PFSK-1 (cell line): ENCODE measurements around the gene NFAT5.

Source experiments
- POLR2AphosphoS5 ChIP-seq: IDR thresholded peaks from 2 replicates; pipeline ENCODE4 v1.6.1; 2012; ENCODE audit warnings: low read depth, mild to moderate bottlenecking, control low read depth, low read length, moderate library complexity
- SIN3A ChIP-seq: IDR thresholded peaks from 2 replicates; pipeline ENCODE4 v1.6.1; 2012; ENCODE audit warnings: mild to moderate bottlenecking, low read length, moderate library complexity, borderline replicate concordance; ENCODE audit not compliant: insufficient read depth
- TAF1 ChIP-seq: IDR thresholded peaks from 2 replicates; pipeline ENCODE4 v1.6.1; 2012; ENCODE audit warnings: low read length, control low read depth, borderline replicate concordance; ENCODE audit not compliant: insufficient read depth
- TF ChIP-seq, protein P1 (sequence below), 2 experiments: IDR thresholded peaks; 2 replicates each; pipeline versions ENCODE4 v1.6.1 to v1.8.0; 2011 to 2012; ENCODE audit warnings: low read depth in 2 of 2, low read length in 2 of 2, control low read depth in 1 of 2, inconsistent platforms in 1 of 2, mild to moderate bottlenecking in 1 of 2, moderate library complexity in 1 of 2; ENCODE audit not compliant: insufficient read depth in 1 of 2

DNA sequence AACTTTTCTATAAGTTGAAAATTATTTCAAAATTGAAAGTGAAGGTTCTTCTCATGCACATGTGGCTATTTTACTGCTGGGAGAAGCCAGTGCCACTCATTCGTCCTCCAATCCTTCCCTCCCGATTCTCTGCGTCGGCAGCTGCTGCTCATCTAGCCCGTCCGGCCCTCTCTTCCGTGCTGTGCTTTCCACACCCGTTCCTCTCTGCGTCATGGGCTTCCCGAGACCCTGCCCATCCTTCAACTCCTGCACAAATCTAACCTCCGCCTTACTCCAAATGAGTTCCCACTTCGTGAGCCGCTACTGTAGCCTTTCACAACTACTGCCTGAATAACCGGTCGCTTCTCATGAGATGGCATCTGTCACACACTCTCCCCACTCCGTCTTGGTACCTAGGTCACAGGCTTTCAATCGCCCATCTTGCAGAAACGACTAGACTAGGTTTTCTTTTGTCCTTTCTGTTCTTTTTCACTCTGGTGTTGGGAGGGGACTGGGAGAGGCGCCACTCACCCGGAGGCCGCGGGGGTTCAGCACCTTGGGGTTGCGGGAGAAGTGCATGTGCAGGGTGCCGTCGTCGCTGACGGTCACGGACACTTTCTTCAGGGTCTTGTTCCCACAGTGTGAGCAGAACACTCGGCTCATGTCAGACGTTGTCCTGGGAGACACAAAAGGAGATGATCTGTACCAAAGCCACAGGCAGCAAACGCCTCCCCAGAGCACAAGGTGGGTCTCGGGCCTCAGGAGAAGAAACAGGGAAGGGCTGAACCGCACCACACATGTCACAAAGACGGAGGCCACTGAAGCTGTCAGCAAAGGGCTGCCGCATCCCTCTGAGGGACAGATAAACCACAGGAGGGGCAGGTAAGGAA is 178.8 kb downstream of the NFAT5 start:
- TF ChIP-seq POLR2AphosphoS5 (no peak), TAF1 (no peak), SIN3A (no peak)
- TF ChIP-seq, protein P1, sequence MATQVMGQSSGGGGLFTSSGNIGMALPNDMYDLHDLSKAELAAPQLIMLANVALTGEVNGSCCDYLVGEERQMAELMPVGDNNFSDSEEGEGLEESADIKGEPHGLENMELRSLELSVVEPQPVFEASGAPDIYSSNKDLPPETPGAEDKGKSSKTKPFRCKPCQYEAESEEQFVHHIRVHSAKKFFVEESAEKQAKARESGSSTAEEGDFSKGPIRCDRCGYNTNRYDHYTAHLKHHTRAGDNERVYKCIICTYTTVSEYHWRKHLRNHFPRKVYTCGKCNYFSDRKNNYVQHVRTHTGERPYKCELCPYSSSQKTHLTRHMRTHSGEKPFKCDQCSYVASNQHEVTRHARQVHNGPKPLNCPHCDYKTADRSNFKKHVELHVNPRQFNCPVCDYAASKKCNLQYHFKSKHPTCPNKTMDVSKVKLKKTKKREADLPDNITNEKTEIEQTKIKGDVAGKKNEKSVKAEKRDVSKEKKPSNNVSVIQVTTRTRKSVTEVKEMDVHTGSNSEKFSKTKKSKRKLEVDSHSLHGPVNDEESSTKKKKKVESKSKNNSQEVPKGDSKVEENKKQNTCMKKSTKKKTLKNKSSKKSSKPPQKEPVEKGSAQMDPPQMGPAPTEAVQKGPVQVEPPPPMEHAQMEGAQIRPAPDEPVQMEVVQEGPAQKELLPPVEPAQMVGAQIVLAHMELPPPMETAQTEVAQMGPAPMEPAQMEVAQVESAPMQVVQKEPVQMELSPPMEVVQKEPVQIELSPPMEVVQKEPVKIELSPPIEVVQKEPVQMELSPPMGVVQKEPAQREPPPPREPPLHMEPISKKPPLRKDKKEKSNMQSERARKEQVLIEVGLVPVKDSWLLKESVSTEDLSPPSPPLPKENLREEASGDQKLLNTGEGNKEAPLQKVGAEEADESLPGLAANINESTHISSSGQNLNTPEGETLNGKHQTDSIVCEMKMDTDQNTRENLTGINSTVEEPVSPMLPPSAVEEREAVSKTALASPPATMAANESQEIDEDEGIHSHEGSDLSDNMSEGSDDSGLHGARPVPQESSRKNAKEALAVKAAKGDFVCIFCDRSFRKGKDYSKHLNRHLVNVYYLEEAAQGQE (IDR thresholded peaks at IDR 0.05; ENCODE audit: insufficient read depth in 1 of 2, low read depth in 2 of 2, low read length in 2 of 2): no peak
